Activated CD4-positive, alpha-beta T cell treated with anti-CD3 and anti-CD28 coated beads, Interleukin-2, amount 10 ng/mL, durations not matched to agents 24 days and 14 days (primary cell): ENCODE measurements around the gene UBASH3B. TPM values are rescaled to one million over a fixed set of nuclear protein-coding genes. Genes with fewer than 3 reads are reported as not detected.

ENCODE experiments used
- DNase-seq: peaks from one replicate; pipeline ENCODE4 v3.0.0; 2022
- H3K27ac Mint-ChIP-seq: one replicate; pipeline ENCODE4 v1.8.0; 2022; ENCODE audit warnings: mild to moderate bottlenecking, mixed read lengths
- H3K27me3 Mint-ChIP-seq: one replicate; pipeline ENCODE4 v1.8.0; 2022; ENCODE audit warnings: mixed read lengths
- H3K36me3 Mint-ChIP-seq: one replicate; pipeline ENCODE4 v1.8.0; 2022; ENCODE audit warnings: low read depth, mild to moderate bottlenecking, mixed read lengths
- H3K4me1 Mint-ChIP-seq: one replicate; pipeline ENCODE4 v1.8.0; 2021; ENCODE audit warnings: mixed read lengths
- H3K4me3 Mint-ChIP-seq: one replicate; pipeline ENCODE4 v1.8.0; 2022; ENCODE audit warnings: mild to moderate bottlenecking, moderate library complexity, mixed read lengths
- H3K9me3 Mint-ChIP-seq: one replicate; pipeline ENCODE4 v1.8.0; 2021; ENCODE audit warnings: mixed read lengths
- intact Hi-C: fragments of 100-400 bp; cut with micrococcal nuclease; formaldehyde crosslinking; loops from one replicate; pipeline ENCODE4 v1.15.1; 2023
- total RNA-seq: library from RNA; stranded (reverse); gene quantifications from 2 replicates; pipeline ENCODE4 v1.2.3, GENCODE V29; 2022

UBASH3B gene
- total RNA-seq, 1 donor from 2014 or later: 14.8 TPM

GRCh38 chr11:122711362-122711761 lies 55.8 kb downstream of the UBASH3B start:
- no peak for DNase-seq
- H3K4me3 Mint-ChIP-seq: no peak overlapping the region
- no peak overlapping the region for H3K27ac Mint-ChIP-seq
- intact Hi-C loops: no loop called here
- peaks cover 5% of the 10 kb centered on the region for H3K27me3 Mint-ChIP-seq
- H3K4me1 Mint-ChIP-seq: peaks cover 11% of the 10 kb centered on the region
- no peaks in the 10 kb centered on the region for H3K9me3 Mint-ChIP-seq
- H3K36me3 Mint-ChIP-seq: no peaks in the 10 kb centered on the region

GRCh38 chr11:122711831-122712381 lies 56.4 kb downstream of the UBASH3B start:
- DNase-seq: no peak
- Mint-ChIP-seq H3K27me3 (peaks cover 3% of the 10 kb centered on the region), H3K4me1 (peaks cover 13% of the 10 kb centered on the region), H3K4me3 (no peak overlapping the region), H3K27ac (no peak overlapping the region), H3K36me3 (no peaks in the 10 kb centered on the region), H3K9me3 (no peaks in the 10 kb centered on the region)
- intact Hi-C loops: no loop called here

GRCh38 chr11:122714004-122714403 lies 58.5 kb downstream of the UBASH3B start:
- no peak overlapping the region for H3K4me3 Mint-ChIP-seq
- H3K4me1 Mint-ChIP-seq: peaks cover 20% of the 10 kb centered on the region
- no peak overlapping the region for H3K27ac Mint-ChIP-seq
- intact Hi-C loops: no loop called here
- H3K27me3 Mint-ChIP-seq: no peaks in the 10 kb centered on the region
- no peak for DNase-seq
- no peaks in the 10 kb centered on the region for H3K36me3 Mint-ChIP-seq
- H3K9me3 Mint-ChIP-seq: no peaks in the 10 kb centered on the region

GRCh38 chr11:122714484-122714883 lies 59.0 kb downstream of the UBASH3B start:
- H3K4me3 Mint-ChIP-seq: no peak overlapping the region
- H3K27ac Mint-ChIP-seq: no peak overlapping the region
- H3K27me3 Mint-ChIP-seq: peaks cover under 1% of the 10 kb centered on the region
- no peaks in the 10 kb centered on the region for H3K9me3 Mint-ChIP-seq
- no peak for DNase-seq
- intact Hi-C loops: no loop called here
- no peaks in the 10 kb centered on the region for H3K36me3 Mint-ChIP-seq
- peaks cover 20% of the 10 kb centered on the region for H3K4me1 Mint-ChIP-seq

GRCh38 chr11:122715548-122716440 lies 60.3 kb downstream of the UBASH3B start:
- Mint-ChIP-seq H3K4me3 (no peak overlapping the region), H3K27ac (no peak overlapping the region), H3K27me3 (peaks cover 12% of the 10 kb centered on the region), H3K9me3 (no peaks in the 10 kb centered on the region), H3K4me1 (peaks cover 31% of the 10 kb centered on the region), H3K36me3 (peaks cover 4% of the 10 kb centered on the region)
- DNase-seq: no peak
- intact Hi-C loops: no loop called here

- H3K36me3 Mint-ChIP-seq: peaks cover 4% of the 10 kb centered on the region
- intact Hi-C loops: no loop called here
- no peaks in the 10 kb centered on the region for H3K9me3 Mint-ChIP-seq
- no peak overlapping the region for H3K4me3 Mint-ChIP-seq
- peak; percentile 70 for DNase-seq
- H3K4me1 Mint-ChIP-seq: peaks cover 39% of the 10 kb centered on the region
- H3K27me3 Mint-ChIP-seq: peaks cover 14% of the 10 kb centered on the region
- peak overlapping the region; percentile 63 for H3K27ac Mint-ChIP-seq
Observed at GRCh38 chr11:122717264-122717867, 61.8 kb downstream of the UBASH3B start.

- no peak for DNase-seq
- Mint-ChIP-seq H3K9me3 (no peaks in the 10 kb centered on the region), H3K4me1 (peaks cover 55% of the 10 kb centered on the region), H3K27me3 (peaks cover 14% of the 10 kb centered on the region), H3K36me3 (peaks cover 4% of the 10 kb centered on the region), H3K27ac (no peak overlapping the region), H3K4me3 (no peak overlapping the region)
- intact Hi-C loops: no loop called here
Observed at GRCh38 chr11:122720107-122720881, 64.8 kb downstream of the UBASH3B start.

DNA sequence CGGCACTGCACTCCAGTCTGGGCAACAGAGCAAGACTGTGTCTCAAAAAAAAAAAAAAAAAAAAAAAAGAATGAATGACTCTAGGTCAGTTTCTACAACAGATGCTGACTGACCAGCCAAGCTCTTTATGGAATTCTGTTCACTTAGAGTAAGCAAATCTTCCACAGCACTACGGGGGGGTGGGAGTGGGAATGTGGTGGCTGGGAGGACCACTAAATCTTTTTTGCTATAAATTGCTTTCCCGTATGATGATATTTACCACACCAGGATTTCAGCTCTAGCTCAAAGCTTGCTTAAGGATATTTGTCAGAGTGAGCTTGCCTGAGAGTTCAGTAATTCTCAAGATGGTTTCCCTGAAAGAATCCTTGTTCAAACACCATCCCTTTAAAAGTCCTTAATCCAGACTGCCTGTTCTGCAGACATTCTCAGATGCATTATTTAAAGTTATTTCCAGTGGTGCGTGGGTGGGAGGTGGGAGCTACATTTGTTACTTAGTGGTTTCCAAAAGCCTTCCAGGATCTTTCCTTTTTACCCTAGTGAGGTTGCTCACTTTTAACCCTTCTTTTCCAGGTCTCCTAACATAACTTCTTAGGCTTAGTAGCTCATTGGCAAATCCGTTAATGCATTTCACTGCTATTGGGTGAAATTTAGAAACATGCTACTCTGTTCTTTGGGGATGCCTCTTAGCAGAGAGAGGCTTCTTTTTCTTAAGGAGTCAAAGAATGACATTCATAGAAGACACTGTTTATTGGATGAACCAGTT lies 65.9 kb downstream of the UBASH3B start:
- peaks cover 14% of the 10 kb centered on the region for H3K27me3 Mint-ChIP-seq
- peak overlapping the region; percentile 22 for H3K4me3 Mint-ChIP-seq
- peaks cover 51% of the 10 kb centered on the region for H3K4me1 Mint-ChIP-seq
- peaks cover 4% of the 10 kb centered on the region for H3K36me3 Mint-ChIP-seq
- no peak for DNase-seq
- H3K9me3 Mint-ChIP-seq: no peaks in the 10 kb centered on the region
- peak overlapping the region; percentile 11 for H3K27ac Mint-ChIP-seq
- intact Hi-C loops: no loop called here

DNA sequence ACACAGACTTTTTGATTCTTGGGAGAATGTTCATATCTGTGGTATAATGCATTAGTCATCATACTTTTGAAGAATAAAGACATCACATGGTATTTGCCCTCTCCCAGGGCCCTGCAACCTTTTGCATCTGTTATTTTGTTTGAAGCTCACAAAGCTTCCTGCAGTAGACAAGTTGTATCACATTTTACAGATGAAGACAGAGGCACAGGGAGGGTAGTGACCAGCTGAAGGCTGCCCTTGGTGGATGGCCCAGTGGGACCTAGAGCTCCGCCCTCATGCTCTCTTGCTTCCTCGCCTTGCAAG lies 66.4 kb downstream of the UBASH3B start:
- H3K27ac Mint-ChIP-seq: peak overlapping the region; percentile 45

DNA sequence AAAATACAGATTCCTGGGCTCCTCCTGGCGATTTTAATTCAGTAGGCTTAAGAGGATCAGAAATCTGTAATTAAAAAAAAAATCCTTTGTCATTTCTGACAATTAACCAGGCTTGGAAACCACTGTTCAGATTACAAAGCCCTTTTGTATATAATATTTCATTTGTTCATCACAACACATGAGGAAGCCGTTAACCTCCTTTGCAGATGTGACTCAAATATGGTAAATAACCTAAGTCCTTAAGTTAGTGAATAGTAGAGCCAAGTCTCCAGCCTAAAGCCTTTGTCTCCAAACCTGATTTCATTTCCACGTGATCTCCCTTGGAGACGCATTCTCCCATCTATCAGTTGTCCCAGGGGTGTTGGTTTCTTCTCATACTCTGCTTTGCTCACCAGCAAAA lies 67.6 kb downstream of the UBASH3B start:
- intact Hi-C loops: loop anchor here (1.0 to 2.0 kb wide), 5 partner anchors 21 to 133 kb away; no protein-coding TSS in a partner anchor
- Mint-ChIP-seq H3K4me1 (peaks cover 52% of the 10 kb centered on the region), H3K27ac (peak overlapping the region; percentile 87), H3K4me3 (peak overlapping the region; percentile 38), H3K9me3 (no peaks in the 10 kb centered on the region), H3K36me3 (peaks cover 4% of the 10 kb centered on the region), H3K27me3 (peaks cover 14% of the 10 kb centered on the region)
- no peak for DNase-seq

More for the DNA sequence above, 66.4 kb downstream of the UBASH3B start:
- intact Hi-C loops: loop anchor here (2.0 kb wide), 1 partner anchor 65 kb away; no protein-coding TSS in a partner anchor
- Mint-ChIP-seq H3K4me3 (no peak overlapping the region), H3K27me3 (peaks cover 14% of the 10 kb centered on the region), H3K36me3 (peaks cover 4% of the 10 kb centered on the region), H3K4me1 (peaks cover 51% of the 10 kb centered on the region), H3K9me3 (no peaks in the 10 kb centered on the region)
- DNase-seq: peak; percentile 61

GRCh38 chr11:122723576-122723975 lies 68.1 kb downstream of the UBASH3B start:
- intact Hi-C loops: loop anchor here (1.0 to 2.0 kb wide), 5 partner anchors 21 to 133 kb away; no protein-coding TSS in a partner anchor
- Mint-ChIP-seq H3K36me3 (peaks cover 4% of the 10 kb centered on the region), H3K4me3 (peak overlapping the region; percentile 38), H3K27me3 (peaks cover 14% of the 10 kb centered on the region), H3K4me1 (peaks cover 55% of the 10 kb centered on the region), H3K27ac (peak overlapping the region; percentile 87), H3K9me3 (no peaks in the 10 kb centered on the region)
- peak; percentile 74 for DNase-seq

DNA sequence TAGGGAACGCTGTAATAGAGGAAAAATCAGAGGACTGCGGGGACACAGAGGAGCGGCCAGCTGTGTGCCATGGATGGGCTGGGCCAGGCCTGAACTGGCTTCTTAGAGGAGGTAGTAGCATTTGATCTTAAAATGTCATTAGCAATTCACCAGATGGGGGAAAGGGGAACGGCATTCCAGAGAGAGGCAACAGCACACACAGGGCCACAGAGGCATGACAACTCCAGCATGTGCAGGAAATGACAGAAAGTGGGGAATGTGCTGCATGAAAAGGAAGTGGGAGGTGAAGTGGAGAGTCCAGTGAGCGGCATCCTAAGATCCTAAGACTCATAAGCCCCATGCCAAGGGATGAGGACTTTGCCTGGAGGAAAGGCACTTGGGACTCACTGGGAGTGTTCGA lies 69.0 kb downstream of the UBASH3B start:
- no peaks in the 10 kb centered on the region for H3K9me3 Mint-ChIP-seq
- peaks cover 62% of the 10 kb centered on the region for H3K4me1 Mint-ChIP-seq
- peak overlapping the region; percentile 15 for H3K27ac Mint-ChIP-seq
- DNase-seq: no peak
- H3K27me3 Mint-ChIP-seq: peaks cover 14% of the 10 kb centered on the region
- peaks cover 4% of the 10 kb centered on the region for H3K36me3 Mint-ChIP-seq
- H3K4me3 Mint-ChIP-seq: peak overlapping the region; percentile 10
- intact Hi-C loops: no loop called here

DNA sequence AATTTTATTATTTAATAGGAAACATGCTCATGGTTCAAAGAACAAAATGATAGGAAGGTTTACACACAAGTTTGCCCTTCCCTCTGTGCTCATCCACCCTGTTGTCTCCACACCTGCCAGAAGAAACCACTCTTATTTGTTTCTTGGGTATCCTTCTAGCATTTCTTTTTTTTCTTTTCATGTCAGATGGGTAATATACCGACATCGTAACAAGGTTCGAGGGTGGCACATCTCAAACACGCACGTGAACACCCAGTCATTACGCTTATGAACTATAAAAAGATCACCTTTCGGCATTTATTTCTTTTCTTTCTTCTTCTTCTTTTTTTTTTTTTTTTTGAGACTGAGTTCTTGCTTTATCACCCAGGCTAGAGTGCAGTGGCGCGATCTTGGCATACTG lies 70.5 kb downstream of the UBASH3B start:
- Mint-ChIP-seq H3K27me3 (peaks cover 2% of the 10 kb centered on the region), H3K36me3 (no peaks in the 10 kb centered on the region), H3K27ac (no peak overlapping the region), H3K4me3 (no peak overlapping the region), H3K9me3 (no peaks in the 10 kb centered on the region), H3K4me1 (peaks cover 51% of the 10 kb centered on the region)
- DNase-seq: no peak
- intact Hi-C loops: no loop called here
